ENCODE results near the gene EHMT1.

EHMT1 gene

GRCh38 chr9:137817236-137818200 is 198.7 kb downstream of the EHMT1 start:
- no peak overlapping the region for H3K9ac ChIP-seq
- no peak for TF ChIP-seq CTCF (IDR thresholded peaks at IDR 0.05)
- H3K9me3 ChIP-seq (ENCODE audit: control insufficient read depth, low read length), result no peaks in the 10 kb centered on the region
- no peak overlapping the region for H2AFZ ChIP-seq
- H3K4me2 ChIP-seq (ENCODE audit: low read length), result no peak overlapping the region
- no peak overlapping the region for H3K4me3 ChIP-seq (ENCODE audit: low read depth, low read length)
- H3K79me2 ChIP-seq, result no peaks in the 10 kb centered on the region
- H3K4me1 ChIP-seq, result no peaks in the 10 kb centered on the region
- no peak overlapping the region for H3K27ac ChIP-seq
- no peaks in the 10 kb centered on the region for H3K36me3 ChIP-seq (ENCODE audit: control insufficient read depth, insufficient read depth, low read length)
- H3K27me3 ChIP-seq (ENCODE audit: control insufficient read depth, insufficient read depth, low read length), result no peaks in the 10 kb centered on the region

GRCh38 chr9:137818286-137818685 is 199.5 kb downstream of the EHMT1 start:
- H3K27ac ChIP-seq, result no peak overlapping the region
- no peak for TF ChIP-seq CTCF (IDR thresholded peaks at IDR 0.05)
- H3K4me2 ChIP-seq (ENCODE audit: low read length), result no peak overlapping the region
- H3K4me3 ChIP-seq (ENCODE audit: low read depth, low read length), result no peak overlapping the region
- H3K9me3 ChIP-seq (ENCODE audit: control insufficient read depth, low read length), result no peaks in the 10 kb centered on the region
- H3K9ac ChIP-seq, result no peak overlapping the region
- no peaks in the 10 kb centered on the region for H3K4me1 ChIP-seq
- H3K79me2 ChIP-seq, result no peaks in the 10 kb centered on the region
- H2AFZ ChIP-seq, result no peak overlapping the region
- no peaks in the 10 kb centered on the region for H3K36me3 ChIP-seq (ENCODE audit: control insufficient read depth, insufficient read depth, low read length)
- no peaks in the 10 kb centered on the region for H3K27me3 ChIP-seq (ENCODE audit: control insufficient read depth, insufficient read depth, low read length)

DNA sequence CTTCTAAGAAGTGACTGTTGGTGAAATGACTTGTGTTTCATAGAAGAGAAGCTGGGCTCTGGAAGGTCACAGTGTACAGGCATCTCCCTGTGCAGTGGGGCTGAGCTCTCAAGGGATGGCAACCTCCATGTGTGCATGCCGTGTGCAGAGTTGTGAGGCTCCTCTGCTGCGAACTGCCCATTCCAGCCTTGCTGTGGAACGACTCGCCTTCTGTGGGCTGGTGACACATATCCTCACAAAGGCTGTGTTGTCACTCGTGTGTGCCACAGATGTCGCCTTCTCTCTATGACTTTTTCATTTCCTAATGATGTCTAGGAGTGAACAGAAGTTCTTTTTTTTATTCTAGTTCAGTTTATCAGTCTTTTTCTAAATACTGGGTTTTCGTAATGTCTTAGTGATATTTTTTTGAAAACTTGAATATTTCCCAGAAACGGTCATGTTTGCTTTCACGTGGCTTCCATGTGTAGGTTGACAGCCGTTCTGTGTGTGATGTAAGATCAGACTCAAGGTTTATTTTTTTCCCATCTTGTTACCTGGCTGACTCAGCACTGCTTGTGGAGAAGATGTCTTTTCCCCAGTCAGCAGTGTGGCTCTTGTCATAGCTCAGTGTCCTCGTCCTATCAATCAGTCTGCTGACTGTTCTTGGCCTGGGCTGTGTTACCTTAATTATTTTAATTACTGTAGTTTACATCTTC is 201.5 kb downstream of the EHMT1 start:
- H3K9ac ChIP-seq, result no peak overlapping the region

DNA sequence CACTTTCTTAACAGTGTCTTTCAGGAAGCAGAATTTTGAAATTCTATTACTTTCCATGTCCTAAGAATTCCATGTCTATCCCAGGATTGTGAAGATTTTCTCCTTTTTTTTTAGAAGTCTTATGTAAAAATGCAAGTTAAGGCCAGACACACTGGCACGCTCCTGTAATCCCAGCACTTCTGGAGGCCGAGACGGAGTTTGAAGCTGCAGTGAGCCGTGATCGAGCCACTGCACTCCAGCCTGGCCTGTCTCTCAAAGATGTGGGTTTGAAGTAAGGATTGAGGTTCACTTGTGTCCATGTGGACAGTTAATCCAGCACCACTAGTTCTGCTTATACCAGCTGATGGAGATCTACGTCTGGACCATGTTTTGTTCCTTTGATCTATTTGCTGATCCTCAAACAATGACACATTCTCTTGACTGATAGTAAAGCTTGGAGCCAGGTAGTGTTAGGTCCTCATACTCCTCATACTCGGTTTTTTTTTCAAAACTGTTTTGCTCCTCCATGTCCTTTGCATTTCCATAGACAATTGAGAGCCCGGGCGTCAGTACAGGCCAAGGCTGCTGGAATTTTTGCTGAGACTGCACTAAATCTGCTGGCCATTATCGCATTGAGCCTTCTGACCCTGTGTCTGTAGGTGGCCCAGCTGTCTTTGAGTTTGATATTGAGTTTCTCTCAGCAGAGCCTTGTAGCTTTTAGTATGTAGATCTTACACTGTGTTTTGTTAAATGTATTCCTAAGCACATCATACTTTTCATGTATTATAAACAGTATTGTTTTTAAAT is 205.4 kb downstream of the EHMT1 start:
- no peak for TF ChIP-seq CTCF (IDR thresholded peaks at IDR 0.05)
- no peak overlapping the region for H3K4me3 ChIP-seq (ENCODE audit: low read depth, low read length)
- H3K9ac ChIP-seq, result no peak overlapping the region
- no peak overlapping the region for H3K4me2 ChIP-seq (ENCODE audit: low read length)
- no peaks in the 10 kb centered on the region for H3K36me3 ChIP-seq (ENCODE audit: control insufficient read depth, insufficient read depth, low read length)
- no peak overlapping the region for H3K27ac ChIP-seq
- no peaks in the 10 kb centered on the region for H3K9me3 ChIP-seq (ENCODE audit: control insufficient read depth, low read length)
- no peaks in the 10 kb centered on the region for H3K27me3 ChIP-seq (ENCODE audit: control insufficient read depth, insufficient read depth, low read length)
- no peak overlapping the region for H2AFZ ChIP-seq
- H3K79me2 ChIP-seq, result peaks cover 2% of the 10 kb centered on the region
- H3K4me1 ChIP-seq, result no peaks in the 10 kb centered on the region

More for the DNA sequence above, 201.5 kb downstream of the EHMT1 start:
- Histone ChIP-seq H3K36me3 (ENCODE audit: control insufficient read depth, insufficient read depth, low read length) (no peaks in the 10 kb centered on the region), H3K4me1 (no peaks in the 10 kb centered on the region), H3K4me2 (ENCODE audit: low read length) (no peak overlapping the region), H2AFZ (no peak overlapping the region), H3K79me2 (no peaks in the 10 kb centered on the region), H3K9me3 (ENCODE audit: control insufficient read depth, low read length) (no peaks in the 10 kb centered on the region), H3K27ac (no peak overlapping the region), H3K4me3 (ENCODE audit: low read depth, low read length) (no peak overlapping the region), H3K27me3 (ENCODE audit: control insufficient read depth, insufficient read depth, low read length) (no peaks in the 10 kb centered on the region)
- TF ChIP-seq CTCF (IDR thresholded peaks at IDR 0.05), result no peak
